ENCODE measurements around the gene EPN3.

Gene EPN3

DNA sequence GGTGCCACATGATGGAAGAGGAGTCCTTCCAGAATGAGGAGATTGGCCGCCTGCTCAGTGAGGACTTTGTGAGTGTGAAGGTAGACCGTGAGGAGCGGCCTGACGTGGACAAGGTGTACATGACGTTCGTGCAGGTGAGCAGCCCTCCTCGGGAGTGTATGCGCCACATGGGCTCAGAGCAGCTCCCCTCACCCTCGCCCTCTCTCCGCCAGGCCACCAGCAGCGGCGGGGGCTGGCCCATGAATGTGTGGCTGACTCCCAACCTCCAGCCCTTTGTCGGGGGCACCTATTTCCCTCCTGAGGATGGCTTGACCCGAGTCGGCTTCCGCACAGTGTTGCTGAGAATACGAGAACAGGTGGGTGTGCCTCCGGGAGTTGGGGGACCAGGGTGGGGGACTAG lies 16.3 kb downstream of the EPN3 start:
- H3K36me3 Mint-ChIP-seq, result peaks cover 14% of the 10 kb centered on the region

GRCh38 chr17:50549256-50549941 lies 16.9 kb downstream of the EPN3 start:
- DNase-seq (ENCODE audit: low spot score in 2 of 2), result no peak
- Mint-ChIP-seq H3K4me3 (no peak overlapping the region), H3K27ac (no peak overlapping the region), H3K9me3 (no peaks in the 10 kb centered on the region), H3K36me3 (peaks cover 14% of the 10 kb centered on the region), H3K4me1 (peaks cover 15% of the 10 kb centered on the region)
- ATAC-seq, result no peak

More for the DNA sequence above, 16.3 kb downstream of the EPN3 start:
- no peaks in the 10 kb centered on the region for H3K9me3 Mint-ChIP-seq
- no peak for DNase-seq (ENCODE audit: low spot score in 2 of 2)
- H3K4me1 Mint-ChIP-seq, result peaks cover 19% of the 10 kb centered on the region
- no peak overlapping the region for H3K27ac Mint-ChIP-seq
- peak overlapping the region; percentile 73 for H3K4me3 Mint-ChIP-seq
- no peak for ATAC-seq

- peak overlapping the region; percentile 10 for H3K27ac Mint-ChIP-seq
- no peak for DNase-seq (ENCODE audit: low spot score in 2 of 2)
- H3K4me1 Mint-ChIP-seq, result peaks cover 11% of the 10 kb centered on the region
- no peak for ATAC-seq
- H3K4me3 Mint-ChIP-seq, result no peak overlapping the region
- H3K9me3 Mint-ChIP-seq, result no peaks in the 10 kb centered on the region
- H3K36me3 Mint-ChIP-seq, result peaks cover 14% of the 10 kb centered on the region
These were observed 17.4 kb downstream of the EPN3 start for GRCh38 chr17:50549969-50550368.

- DNase-seq (ENCODE audit: low spot score in 2 of 2), result no peak
- no peaks in the 10 kb centered on the region for H3K9me3 Mint-ChIP-seq
- H3K27ac Mint-ChIP-seq, result peak overlapping the region; percentile 10
- peaks cover 11% of the 10 kb centered on the region for H3K4me1 Mint-ChIP-seq
- peaks cover 8% of the 10 kb centered on the region for H3K36me3 Mint-ChIP-seq
- H3K4me3 Mint-ChIP-seq, result no peak overlapping the region
- ATAC-seq, result no peak
These were observed 18.3 kb downstream of the EPN3 start for GRCh38 chr17:50550661-50551432.

DNA sequence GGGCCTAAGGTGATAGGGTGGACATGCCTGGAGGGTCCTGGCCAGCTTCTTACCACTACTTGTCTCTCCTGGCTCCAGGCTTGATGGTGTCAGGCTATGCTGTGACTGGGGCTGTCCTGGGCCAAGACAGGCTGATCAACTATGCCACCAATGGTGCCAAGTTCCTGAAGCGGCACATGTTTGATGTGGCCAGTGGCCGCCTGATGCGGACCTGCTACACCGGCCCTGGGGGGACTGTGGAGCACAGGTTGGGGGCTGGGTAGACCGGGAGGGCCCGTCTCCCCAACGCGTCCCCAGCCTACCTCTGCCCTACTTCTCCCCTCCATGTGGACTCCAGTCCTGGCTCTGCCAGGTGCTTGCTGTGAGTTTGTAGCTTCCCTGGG lies 18.9 kb downstream of the EPN3 start:
- Mint-ChIP-seq H3K27ac (no peak overlapping the region), H3K36me3 (peaks cover 5% of the 10 kb centered on the region), H3K9me3 (no peaks in the 10 kb centered on the region), H3K4me1 (peaks cover 6% of the 10 kb centered on the region), H3K4me3 (no peak overlapping the region)
- ATAC-seq (no peak), DNase-seq (ENCODE audit: low spot score in 2 of 2) (no peak)

GRCh38 chr17:50551884-50552283 lies 19.3 kb downstream of the EPN3 start:
- H3K36me3 Mint-ChIP-seq, result peaks cover 5% of the 10 kb centered on the region
- H3K4me3 Mint-ChIP-seq, result no peak overlapping the region

GRCh38 chr17:50554201-50554600 lies 21.7 kb downstream of the EPN3 start:
- H3K4me3 Mint-ChIP-seq, result no peak overlapping the region
- H3K36me3 Mint-ChIP-seq, result peaks cover 5% of the 10 kb centered on the region
- no peak overlapping the region for H3K27ac Mint-ChIP-seq
- no peaks in the 10 kb centered on the region for H3K9me3 Mint-ChIP-seq
- peaks cover 9% of the 10 kb centered on the region for H3K4me1 Mint-ChIP-seq
- no peak for ATAC-seq
- no peak for DNase-seq (ENCODE audit: low spot score in 2 of 2)

More at GRCh38 chr17:50551884-50552283, 19.3 kb downstream of the EPN3 start:
- Mint-ChIP-seq H3K27ac (no peak overlapping the region), H3K4me1 (peaks cover 2% of the 10 kb centered on the region), H3K9me3 (no peaks in the 10 kb centered on the region)
- DNase-seq (ENCODE audit: low spot score in 2 of 2) (no peak), ATAC-seq (no peak)

DNA sequence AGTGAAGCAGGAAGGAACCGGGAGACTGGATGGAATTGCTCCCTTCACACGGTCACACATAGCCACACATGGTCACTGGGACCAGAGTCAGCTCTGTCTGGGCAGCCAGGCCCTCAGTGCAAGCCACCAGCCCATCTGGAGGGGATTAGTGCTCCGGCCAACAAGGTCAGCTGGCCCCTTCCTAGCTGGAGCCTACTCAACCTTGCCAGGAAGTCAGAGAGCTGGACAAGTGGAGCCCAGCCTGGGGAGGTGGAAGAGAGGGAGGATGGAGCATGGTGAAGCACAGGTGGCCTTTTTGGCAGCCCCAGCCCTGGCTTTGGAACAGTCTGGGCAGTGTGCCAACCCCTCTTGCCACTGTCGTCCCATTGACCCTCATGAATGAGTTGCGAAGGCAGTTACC lies 24.3 kb downstream of the EPN3 start:
- DNase-seq (ENCODE audit: low spot score in 2 of 2) (no peak), ATAC-seq (no peak)
- no peak overlapping the region for H3K4me3 Mint-ChIP-seq
- H3K27ac Mint-ChIP-seq, result no peak overlapping the region
- H3K9me3 Mint-ChIP-seq, result no peaks in the 10 kb centered on the region
- H3K36me3 Mint-ChIP-seq, result no peaks in the 10 kb centered on the region
- peaks cover 21% of the 10 kb centered on the region for H3K4me1 Mint-ChIP-seq

DNA sequence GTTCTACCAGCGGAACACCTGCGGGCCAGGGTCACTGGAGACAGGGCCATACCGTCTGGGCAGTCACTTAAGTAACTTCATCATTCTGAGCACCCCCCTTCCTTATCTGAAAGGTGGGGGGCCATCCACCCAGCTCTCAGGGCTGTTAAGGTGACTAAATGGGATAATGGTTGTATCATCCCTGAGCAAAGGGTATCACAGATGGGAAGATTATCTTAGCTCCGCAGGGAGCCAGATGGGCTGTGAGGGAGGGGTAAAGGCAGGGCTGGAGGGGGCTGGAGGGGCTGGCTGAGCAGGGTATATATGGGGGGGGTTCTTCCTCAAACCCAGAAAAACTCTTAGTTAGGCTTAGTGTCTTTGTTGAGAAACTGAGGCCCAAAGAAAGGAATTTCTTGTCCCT lies 25.1 kb downstream of the EPN3 start:
- DNase-seq (ENCODE audit: low spot score in 2 of 2) (no peak), ATAC-seq (no peak)
- H3K36me3 Mint-ChIP-seq, result no peaks in the 10 kb centered on the region
- no peaks in the 10 kb centered on the region for H3K9me3 Mint-ChIP-seq
- no peak overlapping the region for H3K4me3 Mint-ChIP-seq
- H3K27ac Mint-ChIP-seq, result no peak overlapping the region
- peaks cover 29% of the 10 kb centered on the region for H3K4me1 Mint-ChIP-seq

DNA sequence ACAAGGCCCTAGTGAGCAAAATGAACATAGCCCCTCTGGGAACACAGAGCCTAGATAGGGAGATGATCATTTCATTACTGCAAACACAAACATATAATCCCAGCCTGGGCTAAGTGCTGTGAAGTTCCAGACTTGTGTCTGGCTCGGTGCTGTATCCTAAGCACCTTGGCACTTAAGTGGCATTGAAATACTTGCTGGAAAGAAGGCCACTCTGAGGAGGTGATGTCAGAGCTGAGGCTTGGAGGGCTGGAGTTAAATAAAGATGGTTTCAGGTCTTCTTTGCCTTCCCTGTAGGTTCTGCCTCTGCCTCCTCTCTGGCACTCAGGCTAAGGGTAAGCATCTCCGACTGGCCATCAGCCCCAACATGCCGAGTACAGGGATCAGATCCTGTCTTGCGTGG lies 25.6 kb downstream of the EPN3 start:
- H3K4me3 Mint-ChIP-seq, result peak overlapping the region; percentile 74

DNA sequence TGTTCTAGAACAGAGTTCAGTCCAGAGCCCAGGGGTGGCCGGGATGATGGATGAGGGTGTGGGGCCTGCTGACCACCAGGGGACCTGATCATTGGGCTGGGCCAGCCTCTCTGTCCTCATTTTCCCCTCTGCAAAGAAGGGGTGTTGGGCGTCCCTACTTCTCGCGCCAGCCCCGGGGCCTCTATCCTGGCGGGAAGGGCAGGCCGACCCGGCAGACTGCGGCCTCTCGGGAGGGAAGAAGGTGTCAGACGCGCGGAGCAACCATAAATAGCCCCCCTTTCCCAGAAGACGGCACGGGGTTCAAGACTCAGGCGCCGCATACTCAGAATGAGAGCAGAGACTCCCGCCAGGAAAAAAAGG lies 26.0 kb downstream of the EPN3 start:
- no peaks in the 10 kb centered on the region for H3K9me3 Mint-ChIP-seq
- ATAC-seq (no peak), DNase-seq (ENCODE audit: low spot score in 2 of 2) (no peak)
- H3K27ac Mint-ChIP-seq, result no peak overlapping the region
- peak overlapping the region; percentile 74 for H3K4me3 Mint-ChIP-seq
- H3K4me1 Mint-ChIP-seq, result peaks cover 30% of the 10 kb centered on the region
- H3K36me3 Mint-ChIP-seq, result no peaks in the 10 kb centered on the region

More for the DNA sequence above, 25.6 kb downstream of the EPN3 start:
- H3K4me1 Mint-ChIP-seq, result peaks cover 30% of the 10 kb centered on the region
- H3K9me3 Mint-ChIP-seq, result no peaks in the 10 kb centered on the region
- DNase-seq (ENCODE audit: low spot score in 2 of 2), result no peak
- H3K27ac Mint-ChIP-seq, result no peak overlapping the region
- H3K36me3 Mint-ChIP-seq, result no peaks in the 10 kb centered on the region
- no peak for ATAC-seq

GRCh38 chr17:50558941-50559614 lies 26.5 kb downstream of the EPN3 start:
- Mint-ChIP-seq H3K4me3 (peak overlapping the region; percentile 74), H3K27ac (no peak overlapping the region), H3K36me3 (no peaks in the 10 kb centered on the region), H3K4me1 (peaks cover 30% of the 10 kb centered on the region), H3K9me3 (no peaks in the 10 kb centered on the region)
- ATAC-seq (no peak), DNase-seq (ENCODE audit: low spot score in 2 of 2) (no peak)

DNA sequence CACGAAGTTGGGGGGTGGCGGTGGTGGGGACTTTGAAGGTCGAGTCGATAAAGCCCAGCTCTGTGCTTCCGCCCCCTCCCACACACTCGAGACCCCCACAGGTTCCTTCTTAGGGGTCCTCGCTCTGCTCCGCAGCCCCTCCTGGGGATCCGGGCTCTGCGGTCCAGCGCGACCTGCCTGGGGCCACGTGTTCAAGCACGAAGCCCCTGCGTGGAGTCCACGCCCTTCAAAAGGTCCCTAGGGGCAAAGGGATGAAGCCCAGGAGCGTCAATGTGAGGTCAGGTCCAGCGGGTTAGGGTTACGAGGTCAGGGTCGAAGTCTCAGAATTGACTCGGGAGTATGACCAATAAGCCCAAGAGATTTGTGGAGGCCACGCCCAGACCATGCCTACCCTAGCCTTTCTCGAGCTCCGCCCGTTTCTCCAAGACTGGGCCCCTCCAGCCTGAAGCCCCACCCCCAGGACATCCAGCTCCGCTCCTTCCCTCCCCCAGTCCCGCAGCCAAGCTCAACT lies 27.2 kb downstream of the EPN3 start:
- Mint-ChIP-seq H3K36me3 (no peaks in the 10 kb centered on the region), H3K4me1 (peaks cover 30% of the 10 kb centered on the region), H3K9me3 (no peaks in the 10 kb centered on the region), H3K4me3 (peak overlapping the region; percentile 74), H3K27ac (no peak overlapping the region)
- peak in 1 of 2 donors; percentile 69 for DNase-seq (ENCODE audit: low spot score in 2 of 2)
- peak; percentile 56 for ATAC-seq

DNA sequence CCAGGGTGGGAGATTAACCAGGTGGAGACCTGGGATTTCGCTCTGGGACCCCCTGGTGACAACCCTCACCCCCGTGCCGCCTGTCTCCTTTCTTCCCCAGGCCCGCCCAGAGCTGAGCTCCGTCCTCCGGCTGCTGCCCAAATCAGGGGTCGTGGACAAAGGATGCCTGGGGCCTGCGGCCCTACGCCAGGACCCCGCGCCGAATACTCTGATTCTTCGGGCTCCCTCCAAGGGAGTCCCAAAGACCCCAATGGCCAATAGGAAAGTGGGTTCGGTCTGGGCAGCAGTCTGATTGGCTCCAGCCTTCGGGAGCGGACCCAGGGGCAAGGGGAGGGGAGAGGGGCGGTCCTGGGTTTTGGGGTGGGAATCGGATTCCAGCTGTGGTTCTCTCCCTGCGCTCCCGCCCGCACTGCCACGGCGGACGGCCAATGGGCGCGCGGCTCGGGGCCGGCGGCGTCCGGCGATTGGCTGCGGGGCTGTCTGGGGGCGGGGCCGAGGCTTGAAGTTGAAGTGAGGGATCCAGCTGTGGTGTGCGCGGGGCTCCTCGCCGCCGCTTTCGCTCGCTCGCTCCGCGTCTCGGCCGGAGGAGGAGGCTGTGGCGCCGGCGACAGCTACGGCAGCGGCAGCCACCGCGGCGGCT lies 27.8 kb downstream of the EPN3 start, which contains the start of gene CACNA1G:
Gene CACNA1G (plus strand): TSS at position 531 of the 640 bp plus-strand sequence. CDS start 745 bp downstream, outside the sequence.
- Mint-ChIP-seq H3K4me1 (peaks cover 36% of the 10 kb centered on the region), H3K9me3 (no peaks in the 10 kb centered on the region), H3K4me3 (peak within 1 kb of the TSS; percentile 74), H3K36me3 (no peaks in the 10 kb centered on the region), H3K27ac (no peak within 1 kb of the TSS)
- DNase-seq (ENCODE audit: low spot score in 2 of 2) (peak; percentile 83 to 92), ATAC-seq (peak; percentile 92)

All from stimulated activated effector memory CD8-positive, alpha-beta T cell treated with anti-CD3 and anti-CD28 coated beads, Interleukin-12 subunit alpha, Interleukin-12 subunit beta, amount 100 ng/mL, for 72 hours (primary cell).